ENCODE measurements around the gene LY6G5B. TPM values are rescaled to one million over a fixed set of nuclear protein-coding genes. Genes with fewer than 3 reads are reported as not detected.

The LY6G5B gene
- total and polyA plus RNA-seq, 3 experiments from 2014 or later = 0.64 to 21.2 (median 19.1) TPM

DNA sequence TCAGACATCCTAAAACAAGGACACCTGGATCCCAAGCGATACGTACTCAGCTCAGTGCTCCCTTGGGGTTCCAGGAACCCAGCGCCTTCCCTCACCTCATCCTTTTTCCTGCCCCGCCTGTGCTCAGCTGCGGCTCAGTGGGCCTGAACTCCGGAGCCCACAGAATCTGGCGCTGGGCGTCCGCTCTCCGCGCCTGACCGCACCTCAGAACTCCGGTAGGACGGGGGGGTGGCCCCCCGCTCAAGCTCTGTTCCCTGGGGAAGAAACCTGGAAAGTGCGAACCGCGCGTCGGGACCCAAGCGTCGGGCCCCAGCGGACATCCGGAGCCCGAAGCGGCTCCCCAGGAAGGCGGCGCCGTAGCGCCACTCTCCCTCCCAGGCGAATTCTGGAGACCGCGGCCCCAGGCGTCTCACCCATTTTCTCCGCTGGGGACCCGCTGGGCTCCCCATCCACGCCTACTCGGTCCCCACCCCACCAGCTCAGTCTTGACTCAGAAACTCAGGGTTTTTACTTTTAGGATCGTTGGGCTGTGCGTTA, 11.4 kb downstream of the LY6G5B start:
- no peaks in the 10 kb centered on the region for H3K27me3 ChIP-seq (ENCODE audit: insufficient read depth, low read length, poor library complexity, severe bottlenecking)
- peaks cover 10% of the 10 kb centered on the region for H3K4me1 ChIP-seq (ENCODE audit: insufficient read depth, low read length)
- ChIA-PET CTCF (interaction anchor here (0.7 to 1.9 kb wide), 7 partner anchors 18 to 366 kb away, joined by 3 to 12 read pairs (median 3); partner anchors contain the start of gene ABHD16A), POLR2A (interaction anchor here (0.8 to 1.2 kb wide), 2 partner anchors 148 to 150 kb away, joined by 3 read pairs; no protein-coding TSS in a partner anchor)
- Mint-ChIP-seq H3K9me3 (no peaks in the 10 kb centered on the region), H3K36me3 (peaks cover 0 to 12% (median 6%) of the 10 kb centered on the region in 3 donors), H3K27ac (peak overlapping the region; percentile 32 to 92 (median 81)), H3K4me1 (peaks cover 16 to 21% (median 16%) of the 10 kb centered on the region in 3 donors), H3K4me3 (peak overlapping the region; percentile 80 to 97 (median 87)), H3K27me3 (no peaks in the 10 kb centered on the region)
- peak overlapping the region; percentile 28 for H3K27ac ChIP-seq (ENCODE audit: low read depth, low read length)
- peaks cover 4% of the 10 kb centered on the region for H3K36me3 ChIP-seq (ENCODE audit: insufficient read depth, low read length)
- no peaks in the 10 kb centered on the region for H3K9me3 ChIP-seq (ENCODE audit: low read length)
- DNase-seq = peak in 4 of 5 donors; percentile 19 to 37 (median 22)
- peak overlapping the region; percentile 66 for H3K4me3 ChIP-seq (ENCODE audit: low read length)

GRCh38 chr6:31683591-31683990, 13.8 kb downstream of the LY6G5B start:
- Mint-ChIP-seq H3K27me3 (no peaks in the 10 kb centered on the region), H3K36me3 (peaks cover 0 to 35% (median 8%) of the 10 kb centered on the region in 3 donors), H3K27ac (peak overlapping the region in 4 of 8 donors; percentile 20 to 90 (median 54)), H3K4me3 (peak overlapping the region in 2 of 7 donors; percentile 28 to 52), H3K4me1 (peaks cover 16 to 21% (median 16%) of the 10 kb centered on the region in 3 donors), H3K9me3 (no peaks in the 10 kb centered on the region)
- H3K9me3 ChIP-seq (ENCODE audit: low read length) = no peaks in the 10 kb centered on the region
- H3K4me3 ChIP-seq (ENCODE audit: low read length) = no peak overlapping the region
- H3K27me3 ChIP-seq (ENCODE audit: insufficient read depth, low read length, poor library complexity, severe bottlenecking) = no peaks in the 10 kb centered on the region
- H3K4me1 ChIP-seq (ENCODE audit: insufficient read depth, low read length) = peaks cover 10% of the 10 kb centered on the region
- CTCF ChIA-PET = interaction anchor here (1.0 to 1.5 kb wide), 4 partner anchors 14 to 180 kb away, joined by 3 to 4 read pairs (median 3); partner anchors contain the start of genes LY6G5B and MPIG6B
- no peak overlapping the region for H3K27ac ChIP-seq (ENCODE audit: low read depth, low read length)
- POLR2A ChIA-PET = interaction anchor here (0.5 kb wide), 1 partner anchor 9 kb away, joined by 3 read pairs; no protein-coding TSS in a partner anchor
- DNase-seq = no peak
- peaks cover 24% of the 10 kb centered on the region for H3K36me3 ChIP-seq (ENCODE audit: insufficient read depth, low read length)

DNA sequence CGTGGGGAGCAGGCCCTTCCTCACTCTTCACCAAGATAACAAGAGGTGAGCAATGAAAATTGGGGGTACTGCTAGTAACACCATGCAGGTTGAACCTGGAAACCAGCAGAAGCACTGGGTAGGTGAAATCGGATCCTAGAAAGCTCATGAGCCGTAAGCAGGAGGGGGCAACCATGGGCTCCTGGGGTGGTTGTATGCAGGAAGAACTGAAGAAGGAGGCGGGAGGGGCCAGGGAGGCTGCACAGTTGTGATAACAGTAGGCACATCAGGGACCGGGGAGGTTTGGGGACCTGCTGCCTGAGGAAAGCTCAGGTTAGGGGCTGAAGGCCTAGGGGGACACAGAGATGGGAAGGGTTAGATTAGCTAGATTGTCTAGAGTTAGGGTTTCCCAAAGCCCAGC, 16.7 kb downstream of the LY6G5B start:
- ChIA-PET CTCF (no interaction called here), POLR2A (no interaction called here)
- no peaks in the 10 kb centered on the region for H3K27me3 Mint-ChIP-seq
- no peaks in the 10 kb centered on the region for H3K9me3 ChIP-seq (ENCODE audit: low read length)
- no peaks in the 10 kb centered on the region for H3K27me3 ChIP-seq (ENCODE audit: insufficient read depth, low read length, poor library complexity, severe bottlenecking)
- H3K4me1 ChIP-seq (ENCODE audit: insufficient read depth, low read length) = peaks cover 11% of the 10 kb centered on the region
- no peak for DNase-seq
- H3K27ac Mint-ChIP-seq = peak overlapping the region in 4 of 8 donors; percentile 24 to 73 (median 54)
- no peaks in the 10 kb centered on the region for H3K9me3 Mint-ChIP-seq
- H3K4me1 Mint-ChIP-seq = peaks cover 1 to 6% (median 3%) of the 10 kb centered on the region in 3 donors
- H3K4me3 ChIP-seq (ENCODE audit: low read length) = no peak overlapping the region
- peak overlapping the region; percentile 9 for H3K27ac ChIP-seq (ENCODE audit: low read depth, low read length)
- H3K36me3 ChIP-seq (ENCODE audit: insufficient read depth, low read length) = peaks cover 41% of the 10 kb centered on the region
- peaks cover 0 to 64% (median 8%) of the 10 kb centered on the region in 3 donors for H3K36me3 Mint-ChIP-seq
- no peak overlapping the region for H3K4me3 Mint-ChIP-seq

DNA sequence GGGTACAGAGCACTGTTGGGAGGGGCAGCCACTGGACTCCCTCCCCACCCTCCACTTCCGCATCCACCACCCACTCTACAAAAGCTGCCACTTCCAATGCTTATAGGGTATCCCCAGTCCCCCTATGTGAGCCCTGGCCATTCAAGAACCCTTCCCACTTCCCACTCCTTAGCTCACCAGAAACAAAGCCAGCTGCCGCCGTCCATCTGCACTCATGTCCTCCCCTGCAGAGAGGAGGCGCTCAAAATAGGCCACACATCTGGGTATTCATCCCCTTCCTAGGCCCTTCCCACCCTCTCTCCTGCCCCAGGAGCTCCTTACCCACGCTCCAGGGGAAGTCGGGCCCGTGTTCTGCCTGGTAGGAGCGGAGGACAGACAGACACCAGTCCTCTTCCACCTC, 17.5 kb downstream of the LY6G5B start:
- Histone ChIP-seq H3K4me1 (ENCODE audit: insufficient read depth, low read length) (peaks cover 9% of the 10 kb centered on the region), H3K4me3 (ENCODE audit: low read length) (no peak overlapping the region), H3K27ac (ENCODE audit: low read depth, low read length) (peak overlapping the region; percentile 16), H3K9me3 (ENCODE audit: low read length) (no peaks in the 10 kb centered on the region), H3K36me3 (ENCODE audit: insufficient read depth, low read length) (peaks cover 47% of the 10 kb centered on the region), H3K27me3 (ENCODE audit: insufficient read depth, low read length, poor library complexity, severe bottlenecking) (no peaks in the 10 kb centered on the region)
- Mint-ChIP-seq H3K9me3 (no peaks in the 10 kb centered on the region), H3K36me3 (peaks cover 0 to 72% (median 10%) of the 10 kb centered on the region in 3 donors), H3K4me3 (no peak overlapping the region), H3K27ac (no peak overlapping the region), H3K4me1 (no peaks in the 10 kb centered on the region), H3K27me3 (no peaks in the 10 kb centered on the region)
- ChIA-PET POLR2A (no interaction called here), CTCF (no interaction called here)
- no peak for DNase-seq

DNA sequence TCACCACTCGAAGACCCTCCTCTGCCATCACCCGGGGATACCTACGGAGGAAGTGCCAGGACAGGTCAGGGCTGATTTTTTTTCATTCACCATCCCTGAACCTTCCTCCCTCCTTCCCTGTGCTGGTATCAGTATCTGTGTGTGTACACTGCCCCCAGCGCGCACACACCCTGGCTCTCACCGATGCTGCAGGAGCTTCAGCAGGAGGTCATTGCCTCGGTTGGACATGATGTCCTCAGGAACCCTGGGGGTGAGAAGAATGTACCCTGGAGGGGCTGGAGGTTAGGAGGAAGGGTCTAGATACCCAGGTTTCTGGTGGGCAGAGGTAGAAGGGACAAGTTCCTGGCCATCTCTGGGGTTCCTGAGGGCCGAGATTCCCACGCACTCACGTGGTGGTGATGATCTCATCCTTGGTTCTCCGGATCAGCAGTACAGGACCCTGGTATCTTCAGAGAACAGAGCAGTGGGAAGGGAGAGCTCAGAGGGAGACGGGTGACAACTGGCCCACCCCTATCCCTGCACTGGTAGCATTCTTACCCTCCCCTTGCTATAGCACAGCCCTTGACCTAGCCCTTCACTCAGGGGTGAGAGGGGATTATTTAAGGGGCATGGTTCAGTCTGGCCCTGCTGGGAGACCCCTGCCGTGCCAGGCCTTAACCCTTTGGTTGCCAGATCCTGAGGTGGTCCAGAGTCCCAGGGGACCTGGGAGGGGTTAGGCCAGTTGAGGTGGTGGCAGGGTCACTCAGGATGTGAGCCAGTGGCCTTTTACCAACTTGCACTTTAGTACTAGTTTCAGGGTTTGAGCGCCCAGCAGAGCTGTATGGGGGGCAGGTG, 18.3 kb downstream of the LY6G5B start:
- ChIA-PET CTCF (no interaction called here), POLR2A (no interaction called here)
- H3K27ac ChIP-seq (ENCODE audit: low read depth, low read length) = peak overlapping the region; percentile 12
- H3K4me1 Mint-ChIP-seq = no peaks in the 10 kb centered on the region
- H3K9me3 Mint-ChIP-seq = no peaks in the 10 kb centered on the region
- H3K4me3 ChIP-seq (ENCODE audit: low read length) = no peak overlapping the region
- H3K27me3 Mint-ChIP-seq = no peaks in the 10 kb centered on the region
- DNase-seq = no peak
- H3K36me3 ChIP-seq (ENCODE audit: insufficient read depth, low read length) = peaks cover 52% of the 10 kb centered on the region
- no peaks in the 10 kb centered on the region for H3K27me3 ChIP-seq (ENCODE audit: insufficient read depth, low read length, poor library complexity, severe bottlenecking)
- no peaks in the 10 kb centered on the region for H3K9me3 ChIP-seq (ENCODE audit: low read length)
- H3K4me3 Mint-ChIP-seq = no peak overlapping the region
- peak overlapping the region in 2 of 8 donors; percentile 68 to 75 for H3K27ac Mint-ChIP-seq
- peaks cover 0 to 78% (median 12%) of the 10 kb centered on the region in 3 donors for H3K36me3 Mint-ChIP-seq
- peaks cover 9% of the 10 kb centered on the region for H3K4me1 ChIP-seq (ENCODE audit: insufficient read depth, low read length)

DNA sequence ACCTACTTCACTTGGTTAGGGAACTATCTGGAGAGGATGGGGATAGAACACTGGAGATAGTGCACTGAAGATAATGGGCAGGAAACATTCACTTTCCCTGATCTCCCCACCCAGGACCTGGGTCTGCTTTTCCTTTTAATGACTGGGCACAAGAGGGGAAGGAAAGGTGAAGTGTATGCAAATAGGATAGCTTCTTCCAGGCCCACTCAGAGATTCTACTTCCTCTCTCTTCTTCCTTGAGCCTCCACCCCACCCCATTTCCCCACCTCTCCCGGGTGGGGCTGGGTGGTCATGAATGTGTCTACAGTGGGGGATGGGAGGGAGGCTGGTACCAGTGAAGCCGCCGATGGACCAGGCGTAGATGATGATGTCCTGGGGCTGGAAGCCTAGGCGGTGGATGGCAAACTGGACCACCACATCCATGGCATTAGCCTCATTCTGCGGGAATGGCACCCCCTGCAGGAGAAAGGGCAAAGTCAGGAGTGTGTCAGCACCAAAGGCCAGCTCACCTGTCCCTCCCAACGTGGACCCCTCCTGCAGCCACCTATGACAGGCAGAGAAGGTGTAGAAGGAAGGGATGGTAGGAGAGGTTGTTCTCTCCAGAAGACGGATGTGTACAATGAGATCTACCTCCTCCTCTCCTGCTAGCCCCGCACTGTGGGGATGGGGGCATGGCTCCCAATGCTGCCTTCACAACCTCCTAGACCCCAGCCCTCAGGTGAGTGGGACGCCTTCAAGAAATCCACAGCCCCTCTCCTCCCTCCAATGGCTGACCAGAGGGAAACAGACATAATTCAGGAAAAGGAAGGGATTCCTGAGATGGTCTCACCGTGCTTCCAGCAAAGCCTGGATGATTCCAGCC, 19.7 kb downstream of the LY6G5B start:
- Histone ChIP-seq H3K9me3 (ENCODE audit: low read length) (no peaks in the 10 kb centered on the region), H3K27me3 (ENCODE audit: insufficient read depth, low read length, poor library complexity, severe bottlenecking) (no peaks in the 10 kb centered on the region), H3K27ac (ENCODE audit: low read depth, low read length) (peak overlapping the region; percentile 68), H3K4me1 (ENCODE audit: insufficient read depth, low read length) (peaks cover 9% of the 10 kb centered on the region), H3K4me3 (ENCODE audit: low read length) (no peak overlapping the region), H3K36me3 (ENCODE audit: insufficient read depth, low read length) (peaks cover 64% of the 10 kb centered on the region)
- H3K4me1 Mint-ChIP-seq = no peaks in the 10 kb centered on the region
- ChIA-PET POLR2A (no interaction called here), CTCF (interaction anchor here (1.4 kb wide), 1 partner anchor 149 kb away, joined by 4 read pairs; no protein-coding TSS in a partner anchor)
- DNase-seq = no peak
- H3K27me3 Mint-ChIP-seq = no peaks in the 10 kb centered on the region
- H3K4me3 Mint-ChIP-seq = no peak overlapping the region
- H3K36me3 Mint-ChIP-seq = peaks cover 0 to 87% (median 12%) of the 10 kb centered on the region in 3 donors
- H3K27ac Mint-ChIP-seq = peak overlapping the region in 5 of 8 donors; percentile 27 to 58 (median 50)
- no peaks in the 10 kb centered on the region for H3K9me3 Mint-ChIP-seq

DNA sequence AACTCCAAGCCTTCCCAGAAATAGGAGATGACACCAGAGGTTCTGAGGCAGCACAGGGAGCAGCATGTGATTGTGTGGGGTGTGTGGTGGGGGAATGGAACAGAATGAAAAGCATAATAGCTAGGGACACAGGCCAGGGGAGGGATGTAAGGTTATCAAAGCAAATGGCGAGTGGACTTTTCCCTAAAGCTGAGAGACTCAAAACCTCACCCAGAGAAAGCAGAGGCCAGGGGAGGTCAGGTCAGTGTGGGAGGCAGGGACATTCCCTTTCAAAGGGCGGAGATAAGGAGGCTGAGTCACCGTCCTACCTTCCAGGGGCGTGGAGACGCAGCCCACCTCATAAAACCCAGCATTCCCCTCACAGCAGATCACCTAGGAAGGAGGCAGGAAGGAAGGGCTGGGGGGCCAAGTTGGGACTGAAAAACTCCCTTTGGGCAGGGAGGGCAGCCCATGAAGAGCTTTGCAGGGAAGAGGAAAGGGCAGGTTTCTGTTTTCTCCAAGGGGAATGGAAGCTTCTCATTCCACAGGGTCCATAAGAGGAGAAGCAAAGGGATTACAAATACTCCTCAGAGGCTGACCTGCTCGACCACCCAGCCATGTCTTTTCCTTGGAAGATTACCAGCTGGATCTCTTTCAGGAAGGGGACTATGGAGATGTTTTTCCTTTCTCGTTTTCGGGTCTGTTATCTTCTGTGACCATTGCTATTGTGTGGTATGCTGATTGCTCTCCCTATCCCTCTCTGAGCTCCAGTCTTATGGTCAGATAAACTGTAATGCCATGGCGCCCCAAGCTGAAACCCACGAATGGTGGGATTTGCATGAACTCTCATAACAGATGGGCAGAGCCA, 20.7 kb downstream of the LY6G5B start:
- Mint-ChIP-seq H3K36me3 (peaks cover 0 to 93% (median 12%) of the 10 kb centered on the region in 3 donors), H3K4me3 (no peak overlapping the region), H3K4me1 (no peaks in the 10 kb centered on the region), H3K27me3 (no peaks in the 10 kb centered on the region), H3K27ac (peak overlapping the region in 7 of 8 donors; percentile 14 to 80 (median 54)), H3K9me3 (no peaks in the 10 kb centered on the region)
- CTCF ChIA-PET = interaction anchor here (1.4 kb wide), 2 partner anchors 38 to 148 kb away, joined by 3 to 4 read pairs; partner anchors contain the start of gene DDAH2
- Histone ChIP-seq H3K27ac (ENCODE audit: low read depth, low read length) (peak overlapping the region; percentile 68), H3K36me3 (ENCODE audit: insufficient read depth, low read length) (peaks cover 72% of the 10 kb centered on the region), H3K9me3 (ENCODE audit: low read length) (no peaks in the 10 kb centered on the region), H3K4me1 (ENCODE audit: insufficient read depth, low read length) (peaks cover 9% of the 10 kb centered on the region), H3K27me3 (ENCODE audit: insufficient read depth, low read length, poor library complexity, severe bottlenecking) (no peaks in the 10 kb centered on the region), H3K4me3 (ENCODE audit: low read length) (no peak overlapping the region)
- no peak for DNase-seq
- POLR2A ChIA-PET = no interaction called here
